ENCODE measurements around the gene MATN1.
A peak's percentile ranks its signal among the peaks of the same experiment; 100 is the strongest.
"Not testable (repeated sequence)": the region's sequence is repeated elsewhere in the genome, so short reads cannot be mapped to it uniquely, and the experiment has no call there.

MATN1 gene

DNA sequence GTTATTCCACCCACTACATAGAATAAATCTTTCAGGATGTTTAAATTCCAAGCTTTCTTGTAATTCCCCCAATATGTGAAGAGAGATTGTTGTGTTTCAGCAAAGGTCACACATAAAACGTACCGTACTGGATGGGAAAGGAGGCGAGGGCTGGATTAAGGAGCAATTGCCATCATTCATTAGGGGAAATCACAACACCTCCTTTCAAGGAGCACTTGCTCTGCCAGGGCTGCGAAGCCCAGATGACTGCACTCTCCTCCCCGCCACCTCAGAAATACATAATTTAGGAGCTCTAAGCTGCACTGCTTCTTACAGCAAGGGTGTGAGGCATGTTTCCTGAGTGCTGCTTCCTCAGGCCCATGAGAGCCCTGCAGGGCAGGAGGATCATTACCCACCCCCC is 29.6 kb downstream of the MATN1 start:
- DNase-seq: no peak

DNA sequence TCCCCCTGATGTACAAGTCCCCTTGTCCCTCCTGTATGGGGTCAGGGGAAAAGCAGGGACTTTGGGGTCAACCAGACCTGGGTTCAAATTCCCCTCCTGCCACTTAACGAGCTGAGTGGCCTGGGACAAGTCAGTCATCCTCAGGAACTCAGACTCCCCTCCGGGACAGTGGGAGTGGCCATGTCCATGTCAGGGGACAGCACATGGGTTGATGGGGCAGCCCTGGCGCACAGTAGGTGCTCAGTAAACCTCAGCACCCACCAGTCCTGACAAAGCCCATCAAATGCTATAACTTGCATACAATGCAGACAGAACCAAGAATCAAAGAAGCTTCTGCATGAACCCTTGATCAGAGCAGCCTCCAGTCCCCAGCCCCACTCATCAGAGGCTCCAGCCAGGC is 30.0 kb downstream of the MATN1 start:
- DNase-seq: no peak

DNA sequence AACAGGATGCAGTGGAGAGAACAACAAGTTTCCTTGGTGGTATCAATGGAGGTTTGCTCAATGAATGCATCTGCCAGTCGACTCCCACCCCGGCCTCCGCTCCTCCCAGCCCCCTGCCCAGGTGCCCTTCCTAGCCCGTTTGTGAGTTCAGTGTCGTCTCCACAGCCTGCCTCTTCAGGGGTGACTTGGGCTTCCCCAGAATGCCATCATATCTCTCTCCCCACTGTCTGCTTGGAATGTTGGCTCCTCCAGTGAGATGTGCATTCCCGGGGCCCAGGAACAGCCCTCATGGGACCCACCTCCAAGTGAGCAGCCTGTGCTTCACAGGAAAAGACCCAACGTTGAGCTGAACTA is 30.5 kb downstream of the MATN1 start:
- DNase-seq: no peak

DNA sequence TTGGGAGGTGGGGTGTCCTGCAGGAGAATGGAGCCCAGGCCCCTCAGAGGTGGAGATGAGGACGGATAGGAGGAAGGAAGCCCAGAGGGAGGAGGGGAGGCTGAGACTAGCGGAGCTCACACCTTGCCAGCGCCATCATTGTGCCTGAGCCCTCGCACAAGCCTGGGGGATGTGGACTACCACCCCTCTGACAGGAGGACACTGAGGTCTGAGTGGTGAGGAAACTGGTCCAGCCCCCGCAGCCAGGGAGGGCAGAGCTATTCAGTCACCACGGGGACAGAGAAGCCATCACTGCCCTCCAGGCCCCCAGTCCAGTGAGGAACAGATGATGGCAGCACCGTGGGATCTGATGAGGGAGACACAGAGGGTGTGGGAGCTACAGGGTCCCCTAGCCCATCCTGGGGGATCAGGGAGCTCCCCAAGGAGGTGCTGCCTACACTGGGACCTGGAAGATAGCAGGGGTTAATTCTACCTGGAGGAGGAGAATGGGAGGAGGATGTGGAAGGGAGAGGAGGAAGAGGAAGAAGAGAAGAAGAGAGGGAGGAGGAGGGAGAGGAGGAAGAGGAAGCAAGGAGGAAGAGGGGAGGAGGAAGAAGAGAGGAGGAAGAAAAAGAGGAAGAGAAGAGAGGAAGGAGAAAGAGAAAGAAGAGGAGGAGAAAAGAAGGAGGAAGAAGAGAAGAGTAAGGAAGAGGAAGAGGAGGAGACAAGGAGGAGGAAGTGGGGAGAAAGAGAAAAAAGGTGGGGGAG is 31.0 kb downstream of the MATN1 start:
- DNase-seq: no peak

DNA sequence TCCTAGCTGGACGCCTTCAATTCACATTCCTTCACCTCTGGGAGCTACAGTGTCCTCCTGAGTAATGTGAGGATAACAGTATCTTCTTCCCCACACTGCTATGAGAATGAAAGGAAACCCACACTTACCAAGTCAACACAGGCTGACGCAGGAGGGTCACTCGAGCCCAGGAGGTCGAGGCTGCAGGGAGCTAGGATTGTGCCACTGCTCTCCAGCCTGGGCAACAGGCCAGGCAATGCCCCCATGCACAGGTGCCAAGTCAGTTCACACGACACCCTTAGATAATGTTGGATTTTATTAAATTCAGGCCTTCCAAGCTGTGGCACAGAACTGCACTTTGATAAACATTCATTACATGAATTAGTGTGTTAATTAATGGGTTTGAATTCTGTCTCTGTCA is 31.9 kb downstream of the MATN1 start:
- no peak for DNase-seq

DNA sequence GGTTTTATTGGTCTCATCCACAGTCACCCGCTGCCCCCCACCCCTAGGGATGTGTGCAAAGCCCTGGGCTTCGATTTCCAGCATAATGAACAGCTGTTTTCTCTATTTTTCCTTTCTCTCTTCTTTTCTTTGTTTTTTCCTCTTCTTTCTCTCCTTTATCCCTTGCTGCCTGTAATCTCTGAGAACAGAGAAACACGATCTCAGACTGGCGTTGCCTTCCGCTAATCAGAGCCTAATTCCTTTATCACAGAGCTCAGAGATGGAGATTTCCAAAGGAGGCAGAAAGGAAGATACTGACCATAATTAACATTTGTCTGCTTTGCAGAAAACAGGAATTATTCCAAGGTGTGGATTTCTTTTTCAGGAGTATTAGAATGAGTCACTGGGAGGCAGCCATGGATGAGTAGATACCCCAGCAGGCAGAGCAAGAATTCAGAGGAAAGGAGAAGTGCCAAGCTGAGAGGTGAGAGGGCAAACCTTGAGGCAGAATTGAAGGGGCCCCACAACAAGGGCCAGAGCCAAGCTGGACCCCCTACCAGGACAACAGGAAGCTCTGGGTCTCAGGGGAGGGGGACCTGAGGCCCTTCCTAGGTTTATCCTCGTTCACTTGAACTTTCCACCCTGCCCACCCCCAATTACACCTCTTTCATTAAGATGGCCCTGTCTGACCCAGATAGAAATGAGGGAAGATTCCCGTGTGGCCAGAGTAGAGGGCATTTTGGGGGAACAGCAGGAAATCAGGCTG is 33.3 kb downstream of the MATN1 start:
- no peak for DNase-seq

DNA sequence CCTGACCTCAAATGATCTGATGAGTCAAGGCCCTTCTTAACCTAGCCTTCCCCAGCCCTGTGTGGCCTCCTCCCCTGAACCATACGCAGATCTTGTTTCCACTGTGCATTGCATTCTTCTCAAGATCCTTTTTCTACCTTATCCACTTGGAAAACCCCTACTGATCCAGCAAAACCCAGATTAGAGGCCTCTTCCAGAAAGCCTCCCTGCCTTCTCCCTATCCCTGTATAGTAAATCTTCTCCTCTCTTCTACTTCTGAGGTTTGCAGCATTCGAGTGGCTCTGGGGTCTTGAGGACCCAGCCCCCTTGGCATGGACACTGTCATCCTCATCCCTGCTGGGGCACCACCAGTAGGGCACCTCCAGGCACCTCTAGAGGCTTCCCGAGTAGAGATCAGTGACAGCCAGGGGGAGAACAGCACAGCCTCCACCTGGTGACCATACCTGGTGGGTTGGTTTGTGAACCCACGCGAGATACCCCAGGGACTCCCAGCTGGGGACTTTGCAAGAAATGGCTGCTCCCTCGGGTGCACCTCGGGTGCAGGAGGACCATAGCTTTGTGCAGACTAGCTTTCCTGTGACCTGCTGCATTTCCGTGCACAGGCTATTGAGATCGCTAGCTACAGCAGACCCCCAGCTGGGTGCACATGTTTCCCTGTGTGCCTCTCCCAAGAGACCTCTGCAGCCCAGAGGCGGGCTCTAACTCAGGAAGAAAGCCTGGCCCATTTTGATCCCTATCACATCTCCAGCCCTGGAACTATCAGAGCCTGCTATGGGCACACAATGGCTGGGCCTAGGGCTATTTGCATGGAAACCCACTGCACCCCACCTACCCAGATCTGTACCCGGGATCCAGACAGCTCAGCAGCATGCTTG is 34.2 kb downstream of the MATN1 start:
- DNase-seq: no peak

DNA sequence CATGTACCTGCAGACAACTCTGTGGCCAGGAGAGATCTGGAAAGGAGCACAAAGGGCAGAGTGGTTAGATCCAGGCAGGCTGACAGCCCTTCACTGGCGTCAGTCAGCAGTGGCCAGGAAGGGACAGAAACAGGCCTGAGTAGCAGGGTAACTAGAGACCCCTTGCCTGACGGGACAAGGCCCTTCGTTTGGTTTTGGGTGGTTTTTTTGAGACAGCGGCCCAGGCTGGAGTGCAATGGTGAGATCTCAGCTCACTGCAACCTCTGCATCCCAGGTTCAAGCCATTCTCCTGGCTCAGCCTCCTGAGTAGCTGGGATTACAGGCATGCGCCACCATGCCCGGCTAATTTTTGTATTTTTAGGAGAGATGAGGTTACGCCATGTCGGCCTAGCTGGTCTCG is 34.9 kb downstream of the MATN1 start:
- not testable (repeated sequence) for DNase-seq

DNA sequence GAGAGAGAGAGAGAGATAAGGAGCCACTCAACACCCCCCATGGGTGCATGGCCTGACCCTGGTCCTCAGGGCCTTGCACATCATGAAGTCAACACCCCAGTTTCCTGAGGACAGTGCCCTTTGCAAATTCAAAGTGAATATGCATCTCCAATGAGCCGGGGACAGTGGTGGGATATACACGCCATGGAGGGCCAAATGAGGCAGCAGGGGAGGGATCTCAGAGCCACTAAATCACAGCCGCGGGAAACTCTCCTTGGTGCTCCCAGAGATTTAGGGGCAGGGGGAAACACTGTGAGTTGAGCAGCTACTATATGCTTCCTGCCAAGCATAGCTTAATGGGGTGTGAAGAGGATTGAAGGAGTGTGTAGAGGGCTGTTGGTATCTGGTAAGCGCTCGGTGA is 35.5 kb downstream of the MATN1 start:
- DNase-seq: no peak

DNA sequence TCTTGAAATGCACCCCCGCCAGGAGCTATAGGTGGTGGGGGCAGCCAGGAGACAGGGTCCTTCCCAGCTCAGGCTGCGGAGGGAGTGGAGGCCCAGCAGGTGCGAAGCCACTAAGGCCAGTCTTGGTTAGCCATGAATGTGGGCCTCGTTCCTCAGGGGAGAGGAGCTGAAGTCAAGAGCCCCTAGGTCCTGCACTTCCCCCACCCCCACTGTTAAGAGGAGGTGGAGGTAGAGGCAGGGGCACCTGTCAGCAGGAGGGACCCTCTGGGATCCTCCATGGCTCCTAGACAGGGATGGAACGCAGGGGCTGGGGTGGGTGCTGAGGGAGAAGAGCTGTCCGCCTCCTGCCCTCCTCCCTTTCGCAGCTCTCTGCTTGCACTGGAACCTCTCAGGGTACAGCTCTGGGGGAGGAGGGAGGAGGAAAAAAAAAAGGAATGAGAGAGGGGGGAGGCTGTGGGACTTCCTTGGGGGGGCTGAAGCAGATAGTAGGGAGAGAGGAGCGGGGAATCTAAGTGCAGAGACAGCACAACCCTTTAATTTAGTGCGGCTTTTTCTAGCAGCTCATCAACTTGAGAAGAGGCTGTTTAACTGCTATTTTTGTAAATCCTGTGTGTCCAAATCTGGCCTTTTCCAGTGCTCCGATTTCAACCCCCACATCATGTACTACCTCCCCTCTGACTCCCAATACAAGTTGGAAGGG is 37.0 kb downstream of the MATN1 start:
- DNase-seq: no peak

DNA sequence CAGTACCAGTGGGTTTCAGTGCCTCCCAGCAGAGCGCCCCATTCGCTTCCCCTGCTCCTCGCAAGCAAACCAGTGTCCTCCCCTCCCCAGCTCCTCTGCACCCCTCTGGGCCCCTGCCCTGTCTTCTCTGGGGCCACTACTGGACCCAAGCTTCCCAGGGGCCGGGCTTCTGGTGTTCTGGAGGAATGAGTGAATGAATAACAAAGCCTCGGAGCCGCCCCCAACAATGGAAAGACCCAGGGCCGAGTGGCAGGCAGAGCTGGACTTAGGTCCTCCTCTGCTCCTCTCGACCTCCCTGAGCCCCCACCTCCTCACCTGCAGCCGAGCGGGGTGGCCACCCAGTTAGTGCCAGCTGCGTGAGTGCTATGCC is 37.6 kb downstream of the MATN1 start:
- no peak for DNase-seq

DNA sequence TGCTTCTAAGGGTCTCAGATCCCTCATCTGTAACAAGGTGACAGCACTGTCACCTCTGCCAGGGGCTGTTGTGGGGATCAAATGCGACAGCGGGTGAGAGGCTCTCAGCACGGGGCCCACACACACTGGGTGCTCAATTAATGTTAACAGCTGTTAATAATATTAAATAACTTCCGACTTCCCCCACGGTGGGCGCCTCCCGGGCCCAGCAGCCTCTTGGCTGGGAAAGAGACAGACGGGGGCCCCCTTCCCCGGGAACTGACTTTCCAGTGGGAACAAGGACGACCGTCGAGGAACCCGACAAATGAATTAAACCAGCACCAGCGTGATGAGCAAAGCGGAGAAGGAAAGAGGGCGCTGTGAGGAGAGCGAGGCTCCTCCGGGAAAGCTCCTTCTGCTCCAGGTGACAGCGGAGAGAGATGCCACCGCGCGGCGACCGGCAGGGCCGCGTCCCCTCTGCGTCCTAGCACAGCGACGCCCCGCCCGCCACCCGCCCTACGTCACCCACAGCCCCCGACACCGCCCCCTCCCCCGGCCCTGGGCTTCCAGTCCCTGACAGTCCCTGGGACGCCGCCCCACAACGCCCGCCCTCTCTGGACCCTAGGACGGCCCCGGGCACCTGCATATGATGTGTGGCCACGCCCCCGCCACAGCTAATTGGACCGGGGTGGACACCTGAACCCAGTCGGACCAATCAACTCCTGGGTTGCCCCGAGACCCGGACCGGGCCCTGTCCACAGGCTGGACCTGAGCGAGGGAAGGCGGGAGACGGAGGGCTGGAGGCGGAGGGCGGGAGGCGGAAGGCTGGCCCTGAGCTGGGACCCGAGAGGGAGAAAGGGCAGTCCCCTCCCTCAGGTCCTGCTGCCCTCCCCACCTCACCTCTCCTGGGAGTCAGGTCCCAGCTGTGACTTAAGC is 38.2 kb downstream of the MATN1 start:
- DNase-seq: peak; percentile 11

DNA sequence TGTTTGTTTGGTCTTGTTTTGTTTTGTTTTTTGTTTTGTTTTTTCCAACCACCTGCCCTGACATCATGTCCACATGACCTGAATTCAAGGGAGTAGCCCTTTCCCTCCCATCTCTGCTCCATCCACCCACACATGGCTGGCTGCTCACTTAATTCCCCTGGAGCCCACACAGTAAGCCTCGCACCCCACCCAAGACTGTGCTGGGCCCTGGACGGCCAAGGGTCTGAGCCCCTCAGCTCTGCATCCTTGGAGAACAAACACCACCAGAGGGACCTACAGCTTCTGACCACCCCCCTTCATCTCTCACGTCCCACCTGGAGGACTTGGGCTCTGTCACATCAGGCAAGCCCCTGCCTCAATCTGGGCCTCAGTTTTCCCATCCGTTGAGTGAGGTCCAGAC is 39.1 kb downstream of the MATN1 start:
- DNase-seq: no peak

DNA sequence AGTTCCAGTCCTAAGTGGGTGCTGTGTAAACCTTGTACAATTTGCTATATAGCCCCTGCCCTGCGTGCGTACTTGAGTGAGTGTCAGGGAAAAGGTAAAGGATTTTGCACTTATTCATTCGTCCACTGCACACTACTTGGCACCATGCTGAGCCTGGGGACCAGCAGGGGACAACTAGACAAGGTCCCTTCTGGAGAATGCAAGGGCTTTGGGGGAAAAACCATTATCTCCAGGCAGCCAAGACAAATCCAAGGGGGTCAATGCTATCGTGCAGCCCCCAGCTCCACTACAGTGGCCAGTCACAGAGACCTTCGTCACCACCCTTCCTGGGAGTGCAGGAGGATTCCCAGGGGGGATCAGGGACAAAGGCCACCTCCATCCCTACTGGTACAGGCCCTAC is 39.7 kb downstream of the MATN1 start:
- no peak for DNase-seq

DNA sequence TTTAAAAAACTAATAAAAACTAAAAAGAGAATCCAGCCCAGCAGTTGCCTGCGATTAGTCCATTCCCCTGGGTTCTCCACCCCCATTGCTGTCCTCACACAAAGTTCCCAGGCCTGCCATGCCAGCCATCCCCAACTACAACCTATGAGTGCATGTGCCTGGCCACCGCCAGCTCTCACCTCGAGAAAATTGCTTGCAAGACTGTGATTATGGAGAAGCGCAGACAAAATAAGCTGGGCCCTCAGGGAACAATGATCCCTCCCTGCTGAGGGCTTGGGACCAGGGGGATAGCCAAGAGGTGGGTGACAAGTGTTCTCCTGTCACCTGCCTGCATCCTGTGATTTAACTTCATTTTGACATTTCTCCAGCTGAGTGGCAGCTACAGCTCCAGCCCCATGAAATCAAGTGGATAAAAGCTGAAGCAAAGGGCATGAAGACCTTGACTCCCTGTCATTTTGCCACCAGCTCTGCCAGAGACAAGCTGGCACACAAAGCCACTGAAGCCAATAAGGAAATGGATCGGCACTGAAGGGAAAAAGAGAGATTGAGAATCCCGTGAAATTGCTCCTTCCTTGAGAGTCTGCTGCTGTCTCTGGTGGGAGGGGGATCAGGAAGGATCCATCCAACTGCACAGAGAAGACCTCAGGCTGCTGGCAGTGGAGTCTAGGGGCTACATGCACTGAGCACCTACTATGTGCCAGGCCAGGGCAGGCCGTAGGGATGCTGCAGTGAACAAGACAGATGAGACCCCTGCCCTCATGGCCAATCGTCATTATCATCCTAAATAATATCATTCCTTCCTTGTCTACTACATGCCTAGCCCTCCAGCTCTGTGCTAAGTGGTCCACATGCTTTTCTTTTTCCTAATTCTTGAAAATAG is 40.7 kb downstream of the MATN1 start:
- DNase-seq: no peak

DNA sequence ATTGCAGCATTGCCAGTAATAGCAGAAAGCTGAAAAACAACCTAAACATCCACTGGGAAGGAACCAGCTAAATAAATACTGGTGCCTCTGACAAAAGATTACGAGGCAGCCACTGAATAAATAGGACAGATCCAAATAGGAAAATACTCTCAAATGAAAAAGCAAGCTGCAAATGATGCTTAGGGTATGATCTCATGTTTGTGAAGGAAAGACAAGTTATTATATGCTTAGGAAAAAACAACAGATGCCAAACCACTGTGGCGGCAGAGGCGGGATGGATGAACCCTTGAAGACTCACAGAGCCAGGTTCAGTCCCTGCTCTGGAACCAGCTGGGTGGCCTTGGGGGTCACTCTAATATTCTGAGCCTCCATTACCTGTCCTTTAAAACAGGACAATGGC is 41.6 kb downstream of the MATN1 start:
- no peak for DNase-seq

DNA sequence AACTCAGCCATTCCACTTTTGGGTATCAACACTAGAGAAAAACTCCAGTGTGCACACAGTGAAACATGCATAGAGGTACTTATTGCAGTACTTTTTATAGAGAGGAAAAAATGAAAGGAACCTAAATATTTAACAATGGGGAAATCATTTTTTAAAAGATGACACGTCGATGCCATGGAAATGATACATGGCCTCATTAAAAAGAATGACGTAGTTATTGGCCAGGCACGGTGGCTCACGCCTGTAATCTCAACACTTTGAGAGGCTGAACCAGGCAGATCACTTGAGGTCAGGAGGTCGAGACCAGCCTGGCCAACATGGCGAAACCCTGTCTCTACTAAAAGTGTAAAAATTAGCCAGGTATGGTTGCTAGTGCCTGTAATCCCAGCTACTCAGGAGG is 42.5 kb downstream of the MATN1 start:
- DNase-seq: no peak

DNA sequence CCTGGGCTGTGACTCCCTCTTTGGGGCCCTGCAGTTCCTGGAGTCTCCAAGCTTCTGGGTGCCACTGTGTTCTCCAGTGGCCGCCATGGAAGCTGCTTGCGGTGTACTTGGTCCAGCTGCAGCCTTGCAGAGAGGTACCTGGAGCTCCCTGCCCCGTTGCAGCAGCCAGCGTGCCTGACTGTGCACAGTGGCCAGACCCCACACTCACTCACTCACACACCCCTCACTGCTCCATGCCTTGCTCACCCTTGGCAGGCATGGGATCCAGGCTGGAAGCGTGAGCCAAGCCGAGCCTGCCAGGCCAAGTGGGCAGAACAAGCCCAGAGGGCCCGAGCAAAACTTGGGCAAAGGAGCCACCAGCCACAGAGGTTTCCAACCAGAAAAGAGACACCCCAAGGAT is 43.0 kb downstream of the MATN1 start:
- DNase-seq: no peak

DNA sequence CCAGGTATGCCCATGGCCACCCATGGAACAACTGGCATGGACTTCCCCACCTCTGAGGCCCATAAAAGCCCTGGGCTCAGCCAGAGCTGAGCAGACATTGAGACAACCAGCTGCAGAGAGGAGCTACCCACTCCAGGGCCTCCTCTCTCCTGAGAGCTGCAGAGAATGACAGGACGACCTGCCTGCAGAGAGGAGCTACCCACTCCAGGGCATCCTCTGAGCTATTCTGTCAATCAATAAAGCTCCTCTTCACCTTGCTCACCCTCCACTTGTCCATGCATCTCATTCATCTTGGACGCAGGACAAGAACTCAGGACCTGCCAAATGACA is 43.4 kb downstream of the MATN1 start:
- DNase-seq: no peak

DNA sequence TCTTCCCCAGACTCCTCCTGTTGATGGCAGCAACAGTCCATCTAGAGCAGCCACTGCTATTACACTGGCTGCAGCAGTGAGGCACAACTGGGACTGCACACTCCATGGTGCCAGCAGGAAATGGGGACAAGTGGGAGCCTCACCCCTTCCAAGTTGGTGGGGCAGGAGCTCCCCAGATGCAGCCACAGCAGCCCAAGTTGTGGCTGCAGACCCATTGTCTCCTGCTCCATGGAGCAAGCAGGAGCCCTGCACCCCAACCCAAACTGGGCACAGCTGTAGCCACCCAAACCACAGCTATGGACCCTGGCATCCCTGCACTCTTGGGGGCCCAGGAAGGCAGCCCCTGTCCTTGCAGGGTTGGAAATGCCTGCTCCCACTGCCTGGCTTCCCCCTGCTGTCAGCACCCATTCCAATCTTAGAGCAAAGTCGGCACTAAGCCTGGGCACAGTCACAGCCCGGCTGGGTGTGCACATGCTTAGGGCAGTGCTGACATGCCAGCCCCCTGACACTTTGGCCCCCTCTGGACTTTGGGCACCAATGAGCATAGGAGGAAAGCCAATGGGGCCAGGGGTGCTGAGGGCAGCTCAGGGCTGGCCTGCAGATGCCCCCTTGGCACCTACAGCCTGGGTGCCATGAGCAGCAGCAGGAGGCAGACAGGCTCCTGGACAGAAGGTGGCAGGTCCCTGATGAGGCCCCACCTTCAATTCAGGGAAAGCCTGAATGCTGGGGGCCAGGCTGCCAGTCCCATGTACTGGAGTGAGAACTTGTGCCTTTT is 44.0 kb downstream of the MATN1 start:
- DNase-seq: no peak
